Astrocyte (in vitro differentiated cells and primary cell): ENCODE results near the gene IGF2R. TPM values are rescaled to one million over a fixed set of nuclear protein-coding genes. Genes with fewer than 3 reads are reported as not detected.

Source experiments
- DNase-seq: peaks from one replicate; pipeline ENCODE4 v3.0.0-alpha.2; 2010; ENCODE audit warnings: low read depth
- FAIRE-seq: peaks from 2 replicates; lab custom pipeline; 2011; peaks lifted over from hg19 to GRCh38; lab: Jason Lieb, UNC
- H2AFZ ChIP-seq: 2 replicates; pipeline ENCODE4 v1.6.0; 2012; ENCODE audit warnings: low read depth, low read length, inconsistent platforms
- H3K27ac ChIP-seq: 2 replicates; pipeline ENCODE4 v1.5.1; 2011; ENCODE audit warnings: low read depth, low read length, inconsistent platforms
- H3K27me3 ChIP-seq: 2 replicates; pipeline ENCODE4 v1.6.0; 2011; ENCODE audit warnings: low read length, inconsistent platforms; ENCODE audit not compliant: insufficient read depth
- H3K36me3 ChIP-seq: 2 replicates; pipeline ENCODE4 v1.5.1; 2011; ENCODE audit warnings: low read length, inconsistent platforms; ENCODE audit not compliant: insufficient read depth
- H3K4me1 ChIP-seq: 2 replicates; pipeline ENCODE4 v1.5.1; 2011; ENCODE audit warnings: low read length, inconsistent platforms; ENCODE audit not compliant: insufficient read depth
- H3K4me2 ChIP-seq: 2 replicates; pipeline ENCODE4 v1.6.0; 2012; ENCODE audit warnings: low read length, inconsistent platforms
- H3K4me3 ChIP-seq: 2 replicates; pipeline ENCODE4 v1.5.1; 2011; ENCODE audit warnings: low read depth, mild to moderate bottlenecking, low read length, inconsistent platforms; ENCODE audit not compliant: insufficient read depth
- H3K79me2 ChIP-seq: 2 replicates; pipeline ENCODE4 v1.6.0; 2012; ENCODE audit warnings: mild to moderate bottlenecking, low read length, inconsistent platforms; ENCODE audit not compliant: insufficient read depth
- H3K9ac ChIP-seq: 2 replicates; pipeline ENCODE4 v1.6.0; 2012; ENCODE audit warnings: mild to moderate bottlenecking, low read length, inconsistent platforms
- H3K9me3 ChIP-seq: 2 replicates; pipeline ENCODE4 v1.5.1; 2012; ENCODE audit warnings: low read depth, mild to moderate bottlenecking, low read length, inconsistent platforms; ENCODE audit not compliant: insufficient read depth
- H4K20me1 ChIP-seq: 2 replicates; pipeline ENCODE4 v1.6.0; 2012; ENCODE audit warnings: low read length, inconsistent platforms; ENCODE audit not compliant: insufficient read depth
- H3K27ac Mint-ChIP-seq: one replicate; pipeline ENCODE4 v1.8.0; 2021; ENCODE audit warnings: mild to moderate bottlenecking, mixed read lengths; ENCODE audit not compliant: unreplicated experiment
- H3K27me3 Mint-ChIP-seq: one replicate; pipeline ENCODE4 v1.8.0; 2021; ENCODE audit warnings: low read depth, mixed read lengths; ENCODE audit not compliant: unreplicated experiment
- H3K36me3 Mint-ChIP-seq: one replicate; pipeline ENCODE4 v1.8.0; 2021; ENCODE audit warnings: low read depth, mixed read lengths; ENCODE audit not compliant: unreplicated experiment
- H3K4me1 Mint-ChIP-seq: one replicate; pipeline ENCODE4 v1.8.0; 2021; ENCODE audit warnings: low read depth, mixed read lengths; ENCODE audit not compliant: unreplicated experiment
- H3K4me3 Mint-ChIP-seq: one replicate; pipeline ENCODE4 v1.8.0; 2021; ENCODE audit warnings: mild to moderate bottlenecking, moderate library complexity, mixed read lengths; ENCODE audit not compliant: unreplicated experiment
- H3K9me3 Mint-ChIP-seq: one replicate; pipeline ENCODE4 v1.8.0; 2021; ENCODE audit warnings: mild to moderate bottlenecking, mixed read lengths; ENCODE audit not compliant: unreplicated experiment
- EZH2 ChIP-seq: IDR thresholded peaks from 2 replicates; pipeline ENCODE4 v1.6.1; 2012; ENCODE audit warnings: mild to moderate bottlenecking, low read length, inconsistent platforms; ENCODE audit not compliant: insufficient read depth
- total RNA-seq: library from RNA; stranded (reverse); gene quantifications from 2 replicates; pipeline ENCODE4 v1.2.1, GENCODE V29; 2021
- TF ChIP-seq, protein P1 (sequence below): IDR thresholded peaks from 2 replicates; pipeline ENCODE4 v1.5.1; 2011; ENCODE audit warnings: low read depth, mild to moderate bottlenecking, inconsistent platforms, low read length, moderate library complexity; ENCODE audit not compliant: insufficient read depth

Gene IGF2R
- total RNA-seq, 1 donor from 2014 or later: 173 TPM

DNA sequence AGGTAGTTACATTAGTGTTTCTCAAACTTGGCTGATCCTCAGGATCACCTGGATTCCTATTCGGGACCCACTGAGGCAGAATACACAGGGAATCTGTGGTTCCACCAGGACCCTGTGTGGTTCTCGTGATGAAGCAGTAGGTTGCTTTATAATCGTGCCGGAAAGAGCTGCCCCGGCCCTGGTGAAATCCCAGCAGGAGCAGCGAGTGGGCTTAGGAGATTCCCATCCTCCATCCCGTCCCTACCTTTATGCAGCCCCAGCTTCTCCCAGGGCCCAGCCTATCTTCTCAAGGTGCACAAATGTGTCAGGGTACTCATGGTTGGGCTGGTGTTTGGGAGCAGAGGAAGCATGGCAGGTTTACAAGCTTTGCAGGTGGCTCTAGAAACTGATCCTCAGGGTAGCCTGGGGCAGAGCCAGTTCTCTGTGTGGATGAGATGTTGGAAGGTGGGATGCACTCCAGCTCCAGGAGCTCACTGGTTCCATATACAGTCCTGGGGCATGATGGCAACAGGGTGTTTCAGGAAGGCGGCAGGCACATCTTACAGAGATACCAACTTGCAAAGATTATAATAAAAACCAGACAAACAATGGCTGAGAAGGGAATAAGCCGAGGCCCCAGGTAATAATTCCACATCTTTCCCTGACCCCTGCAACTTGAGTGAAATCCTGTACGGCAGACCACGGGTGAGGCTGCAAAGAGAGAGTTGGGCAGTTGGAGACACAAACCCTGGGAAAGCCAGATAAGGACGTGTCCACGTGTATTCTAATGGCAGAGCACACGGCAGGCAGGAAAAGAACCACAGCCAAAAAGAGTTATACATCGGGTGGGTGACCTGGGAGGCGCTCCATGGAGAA, 158.6 kb downstream of the IGF2R start:
- Histone ChIP-seq H3K36me3 (no peaks in the 10 kb centered on the region), H3K4me2 (no peak overlapping the region), H3K27me3 (no peaks in the 10 kb centered on the region), H3K79me2 (no peaks in the 10 kb centered on the region), H3K9ac (no peak overlapping the region), H3K4me1 (no peaks in the 10 kb centered on the region), H2AFZ (no peak overlapping the region), H4K20me1 (no peaks in the 10 kb centered on the region), H3K9me3 (no peaks in the 10 kb centered on the region), H3K4me3 (no peak overlapping the region), H3K27ac (no peak overlapping the region)
- Mint-ChIP-seq H3K9me3 (peaks cover 6% of the 10 kb centered on the region), H3K27me3 (peaks cover 9% of the 10 kb centered on the region), H3K27ac (no peak overlapping the region), H3K4me3 (no peak overlapping the region), H3K4me1 (peaks cover 5% of the 10 kb centered on the region), H3K36me3 (peaks cover 22% of the 10 kb centered on the region)
- FAIRE-seq (no peak), DNase-seq (no peak)
- no peak for TF ChIP-seq EZH2
- TF ChIP-seq, protein P1, sequence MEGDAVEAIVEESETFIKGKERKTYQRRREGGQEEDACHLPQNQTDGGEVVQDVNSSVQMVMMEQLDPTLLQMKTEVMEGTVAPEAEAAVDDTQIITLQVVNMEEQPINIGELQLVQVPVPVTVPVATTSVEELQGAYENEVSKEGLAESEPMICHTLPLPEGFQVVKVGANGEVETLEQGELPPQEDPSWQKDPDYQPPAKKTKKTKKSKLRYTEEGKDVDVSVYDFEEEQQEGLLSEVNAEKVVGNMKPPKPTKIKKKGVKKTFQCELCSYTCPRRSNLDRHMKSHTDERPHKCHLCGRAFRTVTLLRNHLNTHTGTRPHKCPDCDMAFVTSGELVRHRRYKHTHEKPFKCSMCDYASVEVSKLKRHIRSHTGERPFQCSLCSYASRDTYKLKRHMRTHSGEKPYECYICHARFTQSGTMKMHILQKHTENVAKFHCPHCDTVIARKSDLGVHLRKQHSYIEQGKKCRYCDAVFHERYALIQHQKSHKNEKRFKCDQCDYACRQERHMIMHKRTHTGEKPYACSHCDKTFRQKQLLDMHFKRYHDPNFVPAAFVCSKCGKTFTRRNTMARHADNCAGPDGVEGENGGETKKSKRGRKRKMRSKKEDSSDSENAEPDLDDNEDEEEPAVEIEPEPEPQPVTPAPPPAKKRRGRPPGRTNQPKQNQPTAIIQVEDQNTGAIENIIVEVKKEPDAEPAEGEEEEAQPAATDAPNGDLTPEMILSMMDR: no peak

- Histone ChIP-seq H3K4me1 (peaks cover 4% of the 10 kb centered on the region), H3K36me3 (no peaks in the 10 kb centered on the region), H3K27me3 (no peaks in the 10 kb centered on the region), H3K79me2 (no peaks in the 10 kb centered on the region), H3K4me3 (no peak overlapping the region), H3K9me3 (no peaks in the 10 kb centered on the region), H2AFZ (no peak overlapping the region), H3K27ac (no peak overlapping the region), H4K20me1 (no peaks in the 10 kb centered on the region), H3K4me2 (no peak overlapping the region), H3K9ac (no peak overlapping the region)
- peaks cover 9% of the 10 kb centered on the region for H3K27me3 Mint-ChIP-seq
- FAIRE-seq (no peak), DNase-seq (no peak)
- H3K36me3 Mint-ChIP-seq: peaks cover 20% of the 10 kb centered on the region
- no peak overlapping the region for H3K4me3 Mint-ChIP-seq
- TF ChIP-seq, protein P1: no peak
- no peak for TF ChIP-seq EZH2
- H3K27ac Mint-ChIP-seq: no peak overlapping the region
- H3K4me1 Mint-ChIP-seq: peaks cover 8% of the 10 kb centered on the region
- peaks cover 6% of the 10 kb centered on the region for H3K9me3 Mint-ChIP-seq
These were observed 159.3 kb downstream of the IGF2R start for GRCh38 chr6:160128125-160128683.
